HCT116 (cell line): ENCODE data around the gene CDKN2B-AS1.

Experiments used
- CEBPB ChIP-seq: IDR thresholded peaks from 2 replicates; pipeline ENCODE4 v1.6.1; 2012; ENCODE audit warnings: low read depth
- CTCF ChIP-seq, 3 experiments: fragments of 200-600 bp in 1 of 3; sonication (generic) in 1 of 3; IDR thresholded peaks in 2 of 3; conservative IDR thresholded peaks in 1 of 3; 2 replicates each; pipeline ENCODE4 v1.5.1; 2012 to 2017; ENCODE audit warnings: low read depth in 2 of 3, low read length in 2 of 3, antibody characterized with exemption in 1 of 3, borderline replicate concordance in 1 of 3, control low read depth in 1 of 3, mild to moderate bottlenecking in 1 of 3, mixed read lengths in 1 of 3, mixed run types in 1 of 3, moderate library complexity in 1 of 3; ENCODE audit not compliant: insufficient read depth in 1 of 3
- FOSL1 ChIP-seq: IDR thresholded peaks from 2 replicates; pipeline ENCODE4 v1.6.1; 2012; ENCODE audit warnings: low read depth
- MAX ChIP-seq: IDR thresholded peaks from 2 replicates; pipeline ENCODE4 v1.6.1; 2012
- POLR2A ChIP-seq: IDR thresholded peaks from 2 replicates; pipeline ENCODE4 v1.7.0; 2011; ENCODE audit warnings: borderline replicate concordance; ENCODE audit not compliant: insufficient read depth, insufficient read length; ENCODE audit errors: extremely low read depth
- POLR2AphosphoS5 ChIP-seq: IDR thresholded peaks from 2 replicates; pipeline ENCODE4 v1.6.1; 2011; ENCODE audit warnings: mild to moderate bottlenecking, low read depth, low read length, moderate library complexity
- RAD21 ChIP-seq: IDR thresholded peaks from 2 replicates; pipeline ENCODE4 v1.6.1; 2012; ENCODE audit warnings: low read depth, mild to moderate bottlenecking
- REST ChIP-seq: IDR thresholded peaks from 2 replicates; pipeline ENCODE4 v1.6.1; 2012; ENCODE audit warnings: low read depth
- SIN3A ChIP-seq: IDR thresholded peaks from 2 replicates; pipeline ENCODE4 v1.6.1; 2012; ENCODE audit warnings: low read depth
- SP1 ChIP-seq: IDR thresholded peaks from 2 replicates; pipeline ENCODE4 v1.6.1; 2012; ENCODE audit warnings: low read depth
- YY1 ChIP-seq: IDR thresholded peaks from 2 replicates; pipeline ENCODE4 v1.6.1; 2011; ENCODE audit warnings: low read length, low read depth, moderate library complexity, mild to moderate bottlenecking; ENCODE audit not compliant: insufficient replicate concordance; ENCODE audit errors: extremely low read depth

- TF ChIP-seq CTCF (IDR thresholded peaks at IDR 0.05 in 2 of 3, conservative IDR thresholded peaks at IDR 0.05 in 1 of 3; ENCODE audit: borderline replicate concordance in 1 of 3, insufficient read depth in 1 of 3, low read depth in 2 of 3, low read length in 2 of 3): no peak
- no peak for TF ChIP-seq REST
- no peak for TF ChIP-seq MAX
- TF ChIP-seq POLR2A: no peak
- TF ChIP-seq POLR2AphosphoS5: no peak
- no peak for TF ChIP-seq SP1
- TF ChIP-seq CEBPB: no peak
- no peak for TF ChIP-seq YY1
- no peak for TF ChIP-seq SIN3A
- no peak for TF ChIP-seq FOSL1
- no peak for TF ChIP-seq RAD21
Measured at GRCh38 chr9:22050924-22051323, 56.3 kb downstream of the CDKN2B-AS1 start.
